Upper lobe of left lung (tissue), 4 donors: ENCODE data around the gene CENPK.

ENCODE experiments used
- EP300 ChIP-seq, 4 donors: sonication (generic); formaldehyde crosslinking; IDR thresholded peaks; one replicate each; pipeline ENCODE4 v1.5.1; 2017; ENCODE audit warnings: antibody characterized with exemption in 4 of 4, control low read depth in 2 of 4
- POLR2A ChIP-seq, 4 donors: fragments of 450-650 bp; IDR thresholded peaks; one replicate each; pipeline ENCODE4 v1.5.1; 2016 to 2017; ENCODE audit warnings: antibody characterized with exemption in 4 of 4, mild to moderate bottlenecking in 2 of 4
- POLR2AphosphoS5 ChIP-seq, 2 donors: sonication (generic); formaldehyde crosslinking; IDR thresholded peaks; one replicate each; pipeline ENCODE4 v1.5.1; 2017; ENCODE audit warnings: antibody characterized with exemption in 2 of 2
- TF ChIP-seq, protein P1 (sequence below), 6 experiments: fragments of 450-650 bp in 4 of 6; fragments of 200-600 bp in 2 of 6; sonication (generic) in 2 of 6; IDR thresholded peaks; one replicate each; pipeline ENCODE4 v1.5.1; 2016 to 2019; ENCODE audit warnings: antibody characterized with exemption in 6 of 6

DNA sequence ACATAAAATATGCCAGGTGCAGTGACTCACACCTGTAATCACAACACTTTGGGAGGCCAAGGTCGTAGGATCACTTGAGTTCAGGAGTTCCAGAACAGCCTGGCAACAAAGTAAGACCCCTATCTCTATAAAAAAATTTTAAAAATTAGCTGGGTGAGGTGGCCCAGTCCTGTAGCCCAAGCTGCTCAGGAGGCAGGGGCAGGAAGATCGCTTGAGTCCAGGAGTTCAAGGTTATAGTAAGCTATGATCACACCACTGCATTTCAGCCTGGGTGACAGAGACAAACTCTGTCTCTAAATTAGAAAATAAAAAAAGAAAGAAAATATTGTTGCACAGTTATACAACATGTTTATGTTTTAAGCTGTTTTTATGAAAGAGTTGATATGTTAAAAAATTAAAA is 6.8 kb downstream of the CENPK start:
- TF ChIP-seq, protein P1, sequence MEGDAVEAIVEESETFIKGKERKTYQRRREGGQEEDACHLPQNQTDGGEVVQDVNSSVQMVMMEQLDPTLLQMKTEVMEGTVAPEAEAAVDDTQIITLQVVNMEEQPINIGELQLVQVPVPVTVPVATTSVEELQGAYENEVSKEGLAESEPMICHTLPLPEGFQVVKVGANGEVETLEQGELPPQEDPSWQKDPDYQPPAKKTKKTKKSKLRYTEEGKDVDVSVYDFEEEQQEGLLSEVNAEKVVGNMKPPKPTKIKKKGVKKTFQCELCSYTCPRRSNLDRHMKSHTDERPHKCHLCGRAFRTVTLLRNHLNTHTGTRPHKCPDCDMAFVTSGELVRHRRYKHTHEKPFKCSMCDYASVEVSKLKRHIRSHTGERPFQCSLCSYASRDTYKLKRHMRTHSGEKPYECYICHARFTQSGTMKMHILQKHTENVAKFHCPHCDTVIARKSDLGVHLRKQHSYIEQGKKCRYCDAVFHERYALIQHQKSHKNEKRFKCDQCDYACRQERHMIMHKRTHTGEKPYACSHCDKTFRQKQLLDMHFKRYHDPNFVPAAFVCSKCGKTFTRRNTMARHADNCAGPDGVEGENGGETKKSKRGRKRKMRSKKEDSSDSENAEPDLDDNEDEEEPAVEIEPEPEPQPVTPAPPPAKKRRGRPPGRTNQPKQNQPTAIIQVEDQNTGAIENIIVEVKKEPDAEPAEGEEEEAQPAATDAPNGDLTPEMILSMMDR (IDR thresholded peaks at IDR 0.05) = no peak
- TF ChIP-seq POLR2A (IDR thresholded peaks at IDR 0.05) = no peak
- TF ChIP-seq EP300 (IDR thresholded peaks at IDR 0.05) = no peak
- TF ChIP-seq POLR2AphosphoS5 (IDR thresholded peaks at IDR 0.05) = no peak
